ENCODE data around the gene CWF19L2. TPM values are rescaled to one million over a fixed set of nuclear protein-coding genes. Genes with fewer than 3 reads are reported as not detected.

The CWF19L2 gene
- polyA plus RNA-seq, 1 of the 3 experiments (the other 2 are of a cell fraction) = 0.74 TPM

DNA sequence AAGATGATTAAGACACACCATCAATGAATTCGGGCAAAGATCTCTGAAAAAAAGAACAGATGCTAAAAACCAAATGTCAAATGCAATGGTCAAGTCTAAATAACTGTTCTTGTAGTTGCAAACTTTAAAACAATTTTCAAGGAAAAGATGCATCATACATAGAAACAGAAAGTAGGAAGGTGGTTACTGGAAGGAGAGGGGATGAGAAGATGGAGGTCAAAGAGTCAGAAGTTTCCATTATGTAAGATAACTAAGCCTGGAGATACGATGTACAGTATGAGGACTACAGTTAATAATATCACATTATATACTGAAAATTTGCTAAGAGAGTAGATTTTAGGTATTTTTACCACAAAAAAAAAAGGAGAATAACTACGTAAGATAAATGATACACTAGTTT lies 27.1 kb downstream of the CWF19L2 start:
- Histone ChIP-seq H2AFZ (ENCODE audit: low read depth) (no peak overlapping the region), H3K27me3 (ENCODE audit: insufficient read depth) (no peaks in the 10 kb centered on the region), H4K20me1 (ENCODE audit: insufficient read depth) (no peaks in the 10 kb centered on the region), H3K4me1 (ENCODE audit: control insufficient read depth in 1 of 2, insufficient read depth in 2 of 2, low read depth in 1 of 2, low read length in 1 of 2) (no peaks in the 10 kb centered on the region; a peak in 1 of 4 replicates), H3K4me2 (no peak overlapping the region), H3K9me3 (no peaks in the 10 kb centered on the region), H3K79me2 (ENCODE audit: insufficient read depth) (no peaks in the 10 kb centered on the region), H3K27ac (ENCODE audit: low read depth in 2 of 2, low read length in 1 of 2) (no peak overlapping the region), H3K9me2 (no peaks in the 10 kb centered on the region), H3K36me3 (replicated peaks in 1 of 2; ENCODE audit: control insufficient read depth in 1 of 2, insufficient read depth in 2 of 2, low read length in 1 of 2) (peaks cover 22 to 24% of the 10 kb centered on the region in 2 experiments), H3F3A (replicated peaks; ENCODE audit: insufficient read depth) (no peaks in the 10 kb centered on the region), H3K4me3 (ENCODE audit: low read depth in 2 of 2, low read length in 1 of 2) (no peak overlapping the region), H3K9ac (no peak overlapping the region)
- DNase-seq = no peak
- TF ChIP-seq GABPA (IDR thresholded peaks at IDR 0.05; ENCODE audit: low read depth) (no peak), SMC3 (IDR thresholded peaks at IDR 0.05; ENCODE audit: low read depth, low read length) (no peak), NRF1 (IDR thresholded peaks at IDR 0.05; ENCODE audit: low read depth, low read length) (no peak), RCOR1 (IDR thresholded peaks at IDR 0.05; ENCODE audit: low read length) (no peak), FOSL2 (IDR thresholded peaks at IDR 0.05; ENCODE audit: borderline replicate concordance, low read depth) (no peak), ELF1 (IDR thresholded peaks at IDR 0.05) (no peak), TCF12 (IDR thresholded peaks at IDR 0.05) (no peak), GATA2 (CRISPR knock-in tag; IDR thresholded peaks at IDR 0.05) (no peak), TAF1 (IDR thresholded peaks at IDR 0.05; ENCODE audit: borderline replicate concordance, low read depth, low read length) (no peak)
- TF ChIP-seq, protein P1, sequence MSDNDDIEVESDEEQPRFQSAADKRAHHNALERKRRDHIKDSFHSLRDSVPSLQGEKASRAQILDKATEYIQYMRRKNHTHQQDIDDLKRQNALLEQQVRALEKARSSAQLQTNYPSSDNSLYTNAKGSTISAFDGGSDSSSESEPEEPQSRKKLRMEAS (IDR thresholded peaks at IDR 0.05; ENCODE audit: low read depth) = no peak
- TF ChIP-seq, protein P2, sequence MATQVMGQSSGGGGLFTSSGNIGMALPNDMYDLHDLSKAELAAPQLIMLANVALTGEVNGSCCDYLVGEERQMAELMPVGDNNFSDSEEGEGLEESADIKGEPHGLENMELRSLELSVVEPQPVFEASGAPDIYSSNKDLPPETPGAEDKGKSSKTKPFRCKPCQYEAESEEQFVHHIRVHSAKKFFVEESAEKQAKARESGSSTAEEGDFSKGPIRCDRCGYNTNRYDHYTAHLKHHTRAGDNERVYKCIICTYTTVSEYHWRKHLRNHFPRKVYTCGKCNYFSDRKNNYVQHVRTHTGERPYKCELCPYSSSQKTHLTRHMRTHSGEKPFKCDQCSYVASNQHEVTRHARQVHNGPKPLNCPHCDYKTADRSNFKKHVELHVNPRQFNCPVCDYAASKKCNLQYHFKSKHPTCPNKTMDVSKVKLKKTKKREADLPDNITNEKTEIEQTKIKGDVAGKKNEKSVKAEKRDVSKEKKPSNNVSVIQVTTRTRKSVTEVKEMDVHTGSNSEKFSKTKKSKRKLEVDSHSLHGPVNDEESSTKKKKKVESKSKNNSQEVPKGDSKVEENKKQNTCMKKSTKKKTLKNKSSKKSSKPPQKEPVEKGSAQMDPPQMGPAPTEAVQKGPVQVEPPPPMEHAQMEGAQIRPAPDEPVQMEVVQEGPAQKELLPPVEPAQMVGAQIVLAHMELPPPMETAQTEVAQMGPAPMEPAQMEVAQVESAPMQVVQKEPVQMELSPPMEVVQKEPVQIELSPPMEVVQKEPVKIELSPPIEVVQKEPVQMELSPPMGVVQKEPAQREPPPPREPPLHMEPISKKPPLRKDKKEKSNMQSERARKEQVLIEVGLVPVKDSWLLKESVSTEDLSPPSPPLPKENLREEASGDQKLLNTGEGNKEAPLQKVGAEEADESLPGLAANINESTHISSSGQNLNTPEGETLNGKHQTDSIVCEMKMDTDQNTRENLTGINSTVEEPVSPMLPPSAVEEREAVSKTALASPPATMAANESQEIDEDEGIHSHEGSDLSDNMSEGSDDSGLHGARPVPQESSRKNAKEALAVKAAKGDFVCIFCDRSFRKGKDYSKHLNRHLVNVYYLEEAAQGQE (IDR thresholded peaks at IDR 0.05; ENCODE audit: low read depth, low read length) = no peak
- TF ChIP-seq, protein P3, sequence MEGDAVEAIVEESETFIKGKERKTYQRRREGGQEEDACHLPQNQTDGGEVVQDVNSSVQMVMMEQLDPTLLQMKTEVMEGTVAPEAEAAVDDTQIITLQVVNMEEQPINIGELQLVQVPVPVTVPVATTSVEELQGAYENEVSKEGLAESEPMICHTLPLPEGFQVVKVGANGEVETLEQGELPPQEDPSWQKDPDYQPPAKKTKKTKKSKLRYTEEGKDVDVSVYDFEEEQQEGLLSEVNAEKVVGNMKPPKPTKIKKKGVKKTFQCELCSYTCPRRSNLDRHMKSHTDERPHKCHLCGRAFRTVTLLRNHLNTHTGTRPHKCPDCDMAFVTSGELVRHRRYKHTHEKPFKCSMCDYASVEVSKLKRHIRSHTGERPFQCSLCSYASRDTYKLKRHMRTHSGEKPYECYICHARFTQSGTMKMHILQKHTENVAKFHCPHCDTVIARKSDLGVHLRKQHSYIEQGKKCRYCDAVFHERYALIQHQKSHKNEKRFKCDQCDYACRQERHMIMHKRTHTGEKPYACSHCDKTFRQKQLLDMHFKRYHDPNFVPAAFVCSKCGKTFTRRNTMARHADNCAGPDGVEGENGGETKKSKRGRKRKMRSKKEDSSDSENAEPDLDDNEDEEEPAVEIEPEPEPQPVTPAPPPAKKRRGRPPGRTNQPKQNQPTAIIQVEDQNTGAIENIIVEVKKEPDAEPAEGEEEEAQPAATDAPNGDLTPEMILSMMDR (IDR thresholded peaks at IDR 0.05) = no peak
- POLR2A ChIA-PET = no interaction called here
- 75% methylated on average over 3 of the region's 3 CpGs for WGBS (ENCODE audit: low lambda C conversion rate)
- CTCF ChIA-PET = no interaction called here

DNA sequence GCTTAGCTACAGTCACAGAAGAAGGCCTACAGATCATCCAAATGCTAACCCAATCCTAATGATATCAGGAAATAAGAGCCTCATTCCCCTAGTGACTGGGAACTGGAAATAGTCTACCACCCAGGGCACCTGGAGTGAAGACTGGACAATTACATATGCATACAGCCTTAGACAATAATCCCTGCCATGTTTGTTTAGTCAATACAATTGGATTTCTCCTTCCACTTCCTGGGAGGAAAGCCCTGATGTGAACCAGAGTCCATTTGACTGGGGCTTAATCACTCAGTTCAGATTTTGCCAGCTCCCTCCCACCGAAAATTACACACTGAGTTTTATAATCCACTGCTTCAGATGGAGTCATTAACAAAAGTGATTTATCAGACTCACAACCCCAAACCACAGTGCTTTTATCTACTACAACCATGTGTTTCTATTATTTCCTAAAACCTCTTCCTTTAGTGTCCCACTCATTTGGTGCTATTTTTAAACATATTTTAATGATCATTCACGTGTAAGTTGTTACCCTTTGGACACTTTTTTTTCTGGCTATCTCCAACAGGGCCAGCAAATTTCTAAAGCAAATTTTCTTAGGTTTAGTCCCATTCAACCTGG lies 29.9 kb downstream of the CWF19L2 start:
- H3K79me2 ChIP-seq (ENCODE audit: insufficient read depth) = no peaks in the 10 kb centered on the region
- H3K9me2 ChIP-seq = no peaks in the 10 kb centered on the region
- no peaks in the 10 kb centered on the region for H4K20me1 ChIP-seq (ENCODE audit: insufficient read depth)
- peaks cover 12 to 20% of the 10 kb centered on the region in 2 experiments for H3K36me3 ChIP-seq (replicated peaks in 1 of 2; ENCODE audit: control insufficient read depth in 1 of 2, insufficient read depth in 2 of 2, low read length in 1 of 2)
- ChIA-PET CTCF (interaction anchor here (1.1 kb wide), 1 partner anchor 15 kb away, joined by 4 read pairs; no protein-coding TSS in a partner anchor), POLR2A (no interaction called here)
- no peak overlapping the region for H3K4me3 ChIP-seq (ENCODE audit: low read depth in 2 of 2, low read length in 1 of 2)
- DNase-seq = no peak
- H3K4me2 ChIP-seq = no peak overlapping the region
- H3K9me3 ChIP-seq = no peaks in the 10 kb centered on the region
- WGBS (ENCODE audit: low lambda C conversion rate) = 92% methylated on average over 2 of the region's 2 CpGs
- no peak overlapping the region for H3K9ac ChIP-seq
- no peaks in the 10 kb centered on the region for H3K27me3 ChIP-seq (ENCODE audit: insufficient read depth)
- no peak overlapping the region for H2AFZ ChIP-seq (ENCODE audit: low read depth)
- H3K4me1 ChIP-seq (ENCODE audit: control insufficient read depth in 1 of 2, insufficient read depth in 2 of 2, low read depth in 1 of 2, low read length in 1 of 2) = no peaks in the 10 kb centered on the region; a peak in 1 of 4 replicates
- no peaks in the 10 kb centered on the region for H3F3A ChIP-seq (replicated peaks; ENCODE audit: insufficient read depth)
- no peak overlapping the region for H3K27ac ChIP-seq (ENCODE audit: low read depth in 2 of 2, low read length in 1 of 2)
- TF ChIP-seq, protein P4, sequence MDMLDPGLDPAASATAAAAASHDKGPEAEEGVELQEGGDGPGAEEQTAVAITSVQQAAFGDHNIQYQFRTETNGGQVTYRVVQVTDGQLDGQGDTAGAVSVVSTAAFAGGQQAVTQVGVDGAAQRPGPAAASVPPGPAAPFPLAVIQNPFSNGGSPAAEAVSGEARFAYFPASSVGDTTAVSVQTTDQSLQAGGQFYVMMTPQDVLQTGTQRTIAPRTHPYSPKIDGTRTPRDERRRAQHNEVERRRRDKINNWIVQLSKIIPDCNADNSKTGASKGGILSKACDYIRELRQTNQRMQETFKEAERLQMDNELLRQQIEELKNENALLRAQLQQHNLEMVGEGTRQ (IDR thresholded peaks at IDR 0.05; ENCODE audit: borderline replicate concordance, low read depth, low read length) = no peak
- TF ChIP-seq RAD21 (IDR thresholded peaks at IDR 0.05; ENCODE audit: low read length) (no peak), SIN3A (IDR thresholded peaks at IDR 0.05; ENCODE audit: borderline replicate concordance, low read depth, low read length) (no peak), ELF1 (IDR thresholded peaks at IDR 0.05) (no peak), FOXM1 (IDR thresholded peaks at IDR 0.05; ENCODE audit: low read depth) (no peak), TAF1 (IDR thresholded peaks at IDR 0.05; ENCODE audit: borderline replicate concordance, low read depth, low read length) (no peak), FOXJ3 (CRISPR knock-in tag; IDR thresholded peaks at IDR 0.05) (no peak), CHD2 (IDR thresholded peaks at IDR 0.05; ENCODE audit: low read length, partially characterized antibody) (no peak)

Data from SK-N-SH (cell line).